Stimulated activated CD8-positive, alpha-beta memory T cell treated with anti-CD3 and anti-CD28 coated beads, Interleukin-4, amount 100 ng/mL, for 1 hour (primary cell): ENCODE measurements around the gene C20orf204.

Experiments
- DNase-seq, 2 donors: peaks; one replicate each; pipeline ENCODE4 v3.0.0-alpha.2; 2020; ENCODE audit warnings: low read depth in 2 of 2, low spot score in 1 of 2

C20orf204 gene

GRCh38 chr20:64025826-64026412 is 10.1 kb upstream of the C20orf204 start:
- no peak for DNase-seq

- DNase-seq = no peak
Measured at GRCh38 chr20:64027981-64028685, 7.8 kb upstream of the C20orf204 start.

- DNase-seq = no peak
Measured at GRCh38 chr20:64029293-64030117, 6.5 kb upstream of the C20orf204 start.

- DNase-seq = no peak
Measured at GRCh38 chr20:64030371-64031134, 5.4 kb upstream of the C20orf204 start.

- DNase-seq = no peak
Measured at GRCh38 chr20:64031822-64032314, 4.1 kb upstream of the C20orf204 start.

- DNase-seq = no peak
Measured at GRCh38 chr20:64032706-64033624, 3.0 kb upstream of the C20orf204 start.

DNA sequence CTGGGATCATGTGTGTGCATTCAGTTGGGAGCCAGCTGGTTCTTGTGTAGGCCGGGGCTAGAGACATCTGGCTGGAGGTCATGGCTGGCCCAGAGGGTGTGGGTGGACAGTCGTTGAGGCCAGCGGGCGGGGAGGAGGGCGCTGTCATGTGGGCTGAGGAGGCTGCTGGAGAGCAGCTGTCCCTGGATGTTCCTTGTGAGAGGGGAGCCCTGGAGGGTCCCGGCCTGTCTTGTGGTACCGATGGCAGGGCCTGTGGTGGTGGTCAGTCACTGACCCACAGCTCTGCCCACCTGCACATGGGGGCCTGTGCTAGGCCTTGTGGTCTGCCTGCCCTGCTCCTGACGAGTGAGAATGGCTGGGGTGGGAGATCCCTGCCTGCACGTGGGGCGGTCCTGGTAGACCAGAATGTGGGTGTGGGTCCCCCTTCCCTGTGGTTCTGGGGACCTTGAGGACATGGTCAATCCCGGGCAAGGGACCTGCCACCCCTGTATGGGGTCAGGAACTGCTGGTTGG is 1.9 kb upstream of the C20orf204 start:
- DNase-seq = no peak

GRCh38 chr20:64035066-64035932 is 683 bp upstream of the C20orf204 start:
- no peak for DNase-seq

DNA sequence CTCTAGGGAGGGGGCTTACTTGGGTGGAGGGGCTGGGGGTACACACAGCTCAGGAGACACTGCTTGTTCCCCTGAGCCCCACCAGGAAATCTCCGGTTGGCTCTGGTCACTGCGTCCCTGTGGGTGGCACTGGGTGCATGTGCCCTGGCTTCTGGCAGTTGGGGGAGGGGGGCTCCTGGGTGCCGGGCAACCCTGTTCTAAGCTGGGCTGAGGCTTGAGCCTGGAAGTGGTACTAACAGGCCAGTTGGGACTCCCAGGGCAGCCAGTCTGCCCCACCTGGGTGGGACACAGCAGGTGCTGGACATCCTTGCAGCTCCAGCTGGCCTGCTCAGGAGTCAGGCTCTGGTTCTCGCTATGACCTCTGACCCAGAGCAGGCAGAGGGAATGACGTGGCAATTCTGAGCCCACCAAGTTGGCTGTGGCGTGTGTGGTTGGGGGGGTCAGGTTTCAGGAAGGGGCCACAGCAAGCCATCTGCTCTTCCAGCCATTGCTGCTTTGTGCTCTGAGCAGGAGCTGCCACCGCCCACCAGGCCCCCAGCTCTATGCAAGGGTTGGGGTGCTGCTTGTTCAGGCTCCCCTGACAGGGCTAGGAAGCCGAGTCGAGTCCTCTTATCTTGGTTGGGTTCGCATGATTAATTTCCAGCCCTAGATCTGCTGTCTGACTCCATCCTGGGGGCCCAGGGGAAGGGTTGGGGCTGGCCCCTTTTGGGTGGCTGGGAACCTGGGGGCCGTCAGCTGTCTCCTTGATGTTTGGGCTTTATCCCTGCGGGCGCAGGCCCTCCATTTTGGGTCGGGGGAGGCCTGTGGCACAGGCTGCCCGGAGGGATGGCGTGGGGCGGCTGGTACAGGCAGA is 590 bp downstream of the C20orf204 start:
- DNase-seq = no peak

DNA sequence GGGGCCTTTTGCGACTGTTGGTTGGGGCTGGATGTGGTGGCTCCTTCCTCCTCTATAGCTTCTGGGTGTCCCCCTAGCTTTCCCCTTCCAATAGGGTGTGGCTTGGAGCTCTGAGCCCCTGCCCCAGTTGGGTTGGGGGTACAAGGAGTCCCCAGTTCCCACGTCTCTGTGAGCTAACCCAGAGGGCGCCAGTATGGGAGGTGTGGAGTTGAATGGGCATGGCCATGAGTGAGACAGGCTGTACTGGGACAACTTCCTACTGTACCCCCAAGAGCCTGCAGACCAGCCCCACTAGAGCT is 1.2 kb downstream of the C20orf204 start:
- DNase-seq = no peak

DNA sequence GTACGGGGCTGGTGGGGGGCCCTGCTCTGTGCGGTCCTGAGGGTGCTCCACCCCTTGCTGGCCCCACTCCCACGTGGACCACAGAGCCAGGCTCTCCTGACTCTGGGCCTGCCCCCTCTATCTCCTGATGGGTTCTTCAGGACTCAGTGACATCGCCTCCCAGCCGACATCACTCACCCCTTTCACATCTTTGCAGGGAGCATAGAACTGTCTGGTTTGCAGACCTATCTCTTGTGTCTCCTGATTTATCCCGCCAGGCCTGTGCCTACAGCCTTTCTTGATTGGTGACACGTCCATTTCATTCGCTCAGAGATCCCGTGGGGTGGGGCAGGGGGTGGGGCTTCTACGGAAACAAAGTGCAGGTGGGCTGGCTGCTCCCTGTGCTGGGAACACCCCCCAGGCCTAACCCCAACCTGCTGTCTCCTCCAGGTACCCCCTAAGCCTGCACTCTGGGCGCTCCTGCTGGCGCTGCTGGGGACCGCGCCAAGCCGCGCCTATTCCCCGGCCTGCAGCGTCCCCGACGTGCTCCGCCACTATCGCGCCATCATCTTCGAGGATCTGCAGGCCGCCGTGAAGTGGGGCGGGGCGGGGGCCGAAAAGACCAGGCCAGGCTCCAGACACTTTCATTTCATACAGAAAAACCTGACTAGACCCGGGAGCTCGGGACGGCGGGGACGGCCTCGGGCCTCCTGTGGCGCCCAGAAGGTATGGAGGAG is 1.7 kb downstream of the C20orf204 start:
- no peak for DNase-seq

DNA sequence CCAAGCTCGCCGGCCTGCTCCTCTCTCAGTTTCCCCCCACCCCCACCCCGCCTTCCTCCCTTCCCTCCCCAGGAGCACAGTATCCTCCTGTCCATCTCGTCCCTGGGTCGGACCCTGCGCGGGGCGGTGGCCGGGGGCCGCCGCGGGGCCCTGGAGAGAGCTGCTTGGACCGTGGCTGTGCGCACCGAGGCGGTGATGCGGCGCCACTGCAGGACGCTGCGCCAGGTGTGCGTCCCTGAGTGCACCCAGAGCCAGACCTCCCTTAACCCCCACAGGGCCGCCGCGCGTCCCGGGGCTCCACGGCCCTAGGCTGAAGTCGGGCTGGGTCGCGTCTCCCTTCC is 2.2 kb downstream of the C20orf204 start:
- DNase-seq = no peak

GRCh38 chr20:64038565-64039292 is 2.7 kb downstream of the C20orf204 start:
- peak; percentile 30 to 50 for DNase-seq

DNA sequence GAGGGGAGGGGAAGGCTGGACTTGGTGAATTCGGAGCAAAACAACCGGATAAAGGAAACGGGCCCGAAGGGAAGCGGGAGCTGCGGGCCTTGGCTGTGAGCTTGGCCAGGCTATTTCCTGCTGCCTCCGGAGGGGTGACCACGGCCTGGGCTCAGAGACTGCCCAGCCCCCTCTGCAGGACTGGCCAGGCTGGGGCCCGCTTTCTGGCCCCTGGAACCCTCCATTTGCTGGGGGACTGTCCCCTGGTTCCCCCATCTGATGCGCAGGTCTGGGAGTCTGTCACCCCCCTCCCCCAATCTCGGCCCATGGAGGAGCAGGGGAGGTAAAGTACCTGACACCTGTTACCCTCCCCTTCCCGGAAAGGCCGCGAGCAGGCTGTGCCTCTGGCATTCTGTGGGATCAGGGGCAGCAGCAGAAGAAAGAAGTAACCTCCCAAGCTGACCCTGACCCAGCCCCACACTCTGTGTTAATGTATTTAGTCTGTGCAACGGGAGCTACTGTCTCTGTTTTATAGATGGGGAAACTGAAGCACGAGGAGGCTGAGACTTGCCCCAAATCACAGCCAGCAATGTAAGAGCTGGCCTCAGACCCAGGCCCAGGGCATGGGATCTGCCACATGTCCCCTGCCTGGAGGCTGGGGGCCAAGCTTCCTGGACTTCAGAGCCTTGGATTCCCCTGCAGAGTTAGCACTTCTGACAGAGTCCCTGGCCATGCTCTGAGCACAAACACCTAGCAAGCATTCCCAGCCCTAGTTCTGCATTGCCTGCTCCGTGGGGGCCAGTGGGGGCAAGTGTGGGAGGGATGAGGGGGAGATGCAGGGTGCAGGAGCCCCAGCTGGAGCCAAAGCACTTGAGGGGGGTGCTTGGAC is 3.5 kb downstream of the C20orf204 start:
- DNase-seq = no peak

DNA sequence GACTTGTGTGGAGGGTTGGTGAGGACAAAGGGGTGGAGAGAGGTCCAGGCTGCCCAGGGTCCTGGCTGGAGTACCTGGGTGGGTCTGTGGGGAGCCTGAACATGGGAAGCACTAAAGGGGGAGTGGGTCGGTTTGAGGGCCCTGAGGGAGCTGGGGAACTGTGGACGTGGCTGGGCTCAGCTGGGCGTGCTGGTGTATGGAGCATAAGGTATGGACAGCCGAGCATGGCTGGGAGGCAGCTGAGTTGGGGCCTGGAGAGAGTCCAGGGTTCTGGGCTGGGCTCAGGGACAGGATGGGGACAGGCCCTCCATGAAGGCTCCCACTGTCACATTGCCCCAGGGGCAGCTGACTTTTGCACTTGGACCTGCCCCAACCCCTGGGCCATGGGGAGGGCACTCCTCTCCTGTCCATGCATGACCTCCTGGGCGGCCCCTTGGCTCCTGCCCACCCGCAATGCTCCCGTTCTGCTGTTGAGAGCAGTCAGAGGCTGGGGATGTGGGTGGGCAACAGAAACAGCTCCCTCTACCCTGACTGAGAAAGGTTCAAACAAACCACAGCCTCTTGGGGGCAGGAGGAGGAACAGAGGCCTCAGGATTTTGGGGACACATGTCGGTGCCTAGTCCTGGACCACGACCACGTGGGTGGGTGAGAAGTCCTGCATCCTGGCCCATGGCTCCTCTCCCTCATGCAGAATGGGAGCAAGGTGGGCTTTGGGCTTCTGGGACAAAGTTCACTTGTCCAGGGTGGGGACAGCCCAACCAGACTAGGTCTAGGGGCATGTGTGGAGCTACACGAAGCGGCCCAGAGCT is 4.5 kb downstream of the C20orf204 start:
- no peak for DNase-seq
